M059J (cell line): ENCODE data around the gene NHSL1. TPM values are rescaled to one million over a fixed set of nuclear protein-coding genes. Genes with fewer than 3 reads are reported as not detected.

ENCODE experiments used
- DNase-seq: peaks from one replicate; pipeline ENCODE4 v3.0.0-alpha.2; 2012; ENCODE audit warnings: low read depth
- total RNA-seq: library from RNA; depleted of rRNA; stranded (reverse); fragments of >200 nt; shearing (Covaris generic); gene quantifications from 2 replicates; pipeline ENCODE4 v1.2.3, GENCODE V29; 2014

Gene NHSL1
- total RNA-seq, 1 experiment from 2014 or later: 10.1 TPM

DNA sequence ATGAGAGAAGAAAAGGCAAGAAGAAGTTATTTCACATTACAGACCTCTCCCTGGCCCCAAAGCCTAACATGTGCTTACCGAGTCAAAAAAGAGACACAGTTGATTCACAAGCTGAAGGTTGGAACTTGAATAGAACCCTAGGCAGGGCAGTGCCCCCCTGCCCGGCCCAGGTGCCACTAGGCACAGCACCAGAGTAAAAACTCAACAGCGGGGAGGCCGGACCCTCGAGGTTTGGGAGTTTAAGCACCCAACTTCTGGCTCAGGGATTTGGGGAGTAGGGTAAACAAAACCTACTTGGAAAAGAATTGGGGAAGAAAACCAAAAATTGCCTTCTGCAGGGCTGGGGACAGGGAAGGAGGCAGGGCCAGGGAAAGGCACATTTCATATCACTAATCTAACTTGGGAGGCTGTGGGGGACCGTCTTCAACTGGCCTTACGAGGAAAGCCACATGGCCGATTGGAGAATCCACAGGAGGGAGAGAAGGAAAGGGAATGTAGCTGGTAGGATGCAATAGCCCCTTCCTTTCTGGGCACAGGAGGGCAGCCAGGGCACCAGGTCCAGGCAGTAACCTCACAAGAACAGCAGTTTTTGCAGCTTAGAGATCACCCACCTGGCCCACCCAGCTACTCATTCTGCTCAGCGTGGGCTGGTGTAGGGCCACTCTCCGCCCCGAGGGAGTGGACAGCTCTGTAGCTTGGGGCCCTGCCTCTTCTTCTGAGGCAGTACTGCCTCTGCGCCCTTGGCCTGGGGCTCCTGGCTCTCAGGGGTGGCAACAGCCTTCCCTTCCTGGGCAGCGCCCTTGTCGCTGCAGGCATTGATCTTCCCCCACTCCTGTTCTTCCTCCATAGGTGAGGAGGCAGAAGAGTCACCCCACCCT, 97.1 kb downstream of the NHSL1 start:
- DNase-seq: no peak

- DNase-seq: no peak
These were observed 99.0 kb downstream of the NHSL1 start for GRCh38 chr6:138400326-138400725.

- peak; percentile 47 for DNase-seq
These were observed 101.9 kb downstream of the NHSL1 start for GRCh38 chr6:138397128-138398122.

DNA sequence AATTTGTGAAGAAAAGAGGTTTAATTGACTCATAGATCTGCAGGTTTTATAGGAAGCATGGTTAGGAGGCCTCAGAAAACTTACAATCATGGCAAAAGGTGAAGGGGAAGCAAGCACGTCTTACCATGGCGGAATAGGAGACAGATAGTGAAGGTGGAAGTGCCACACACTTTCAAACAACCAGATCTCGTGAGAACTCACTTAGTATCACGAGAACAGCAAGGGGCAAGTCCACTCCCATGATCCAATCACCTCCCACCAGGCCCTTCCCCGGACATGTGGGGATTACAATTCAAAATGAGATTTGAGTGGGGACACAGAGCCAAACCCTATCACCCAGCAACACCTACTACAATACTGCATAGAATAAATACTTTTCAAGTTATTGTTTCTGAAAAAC, 102.6 kb downstream of the NHSL1 start:
- no peak for DNase-seq

DNA sequence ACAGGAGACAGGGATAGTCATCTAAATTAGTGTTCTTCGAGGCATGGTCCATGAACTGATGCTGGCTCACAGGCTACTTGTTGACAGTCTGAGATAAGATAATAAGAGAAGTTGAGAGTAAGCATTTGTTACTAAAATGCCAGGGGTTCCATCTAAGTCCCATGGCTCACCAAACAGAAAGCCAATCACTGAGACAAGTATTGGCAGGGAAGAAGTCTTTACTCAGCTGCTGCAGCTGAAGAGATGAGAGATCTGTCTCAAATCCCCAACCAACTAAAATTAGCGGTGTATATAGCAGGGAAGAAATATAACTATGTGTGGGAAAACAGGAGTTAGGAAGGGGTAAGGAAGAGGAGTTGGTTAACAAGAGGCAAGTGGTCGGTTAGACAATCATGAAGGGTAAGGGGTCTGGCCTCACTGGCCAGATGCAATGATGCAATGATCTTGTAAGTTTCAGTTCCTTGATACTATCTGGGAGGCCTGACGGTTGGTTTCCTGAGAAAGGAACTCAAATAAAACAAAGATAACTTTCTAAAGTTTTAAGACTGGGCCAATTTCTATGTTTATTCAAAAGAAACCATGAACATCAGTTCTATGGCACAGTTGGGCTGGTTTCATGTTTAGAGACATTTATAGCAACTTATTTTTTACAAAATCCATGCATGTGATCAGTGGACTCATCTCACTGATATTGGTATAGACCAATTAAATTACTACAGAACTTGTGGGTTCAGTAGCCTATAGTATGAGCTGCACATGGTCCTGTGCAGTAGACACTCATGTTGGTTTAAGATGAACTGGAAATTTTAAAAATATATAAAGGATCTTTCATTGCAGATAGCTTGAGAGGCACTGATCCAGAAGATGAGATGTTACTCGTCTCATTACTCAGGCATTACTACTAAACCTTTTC, 105.2 kb downstream of the NHSL1 start:
- no peak for DNase-seq

DNA sequence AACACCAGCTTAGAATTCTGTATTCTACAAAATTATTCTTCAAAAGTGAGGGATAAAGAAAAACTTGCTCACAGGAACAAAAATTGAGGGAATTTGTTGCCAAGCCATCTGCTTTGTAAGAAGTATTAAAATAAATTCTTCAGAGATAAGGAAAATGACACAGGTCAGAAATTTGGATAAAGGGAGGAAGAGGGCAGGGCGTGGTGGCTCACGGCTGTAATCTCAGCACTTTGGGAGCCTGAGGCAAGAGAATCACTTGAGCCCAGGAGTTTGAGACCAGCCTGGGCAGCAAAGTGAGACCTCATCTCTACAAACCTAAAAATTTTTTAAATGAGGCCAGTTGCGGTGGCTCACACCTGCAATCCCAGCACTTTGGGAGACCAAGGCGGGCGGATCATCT, 109.7 kb downstream of the NHSL1 start:
- DNase-seq: no peak

DNA sequence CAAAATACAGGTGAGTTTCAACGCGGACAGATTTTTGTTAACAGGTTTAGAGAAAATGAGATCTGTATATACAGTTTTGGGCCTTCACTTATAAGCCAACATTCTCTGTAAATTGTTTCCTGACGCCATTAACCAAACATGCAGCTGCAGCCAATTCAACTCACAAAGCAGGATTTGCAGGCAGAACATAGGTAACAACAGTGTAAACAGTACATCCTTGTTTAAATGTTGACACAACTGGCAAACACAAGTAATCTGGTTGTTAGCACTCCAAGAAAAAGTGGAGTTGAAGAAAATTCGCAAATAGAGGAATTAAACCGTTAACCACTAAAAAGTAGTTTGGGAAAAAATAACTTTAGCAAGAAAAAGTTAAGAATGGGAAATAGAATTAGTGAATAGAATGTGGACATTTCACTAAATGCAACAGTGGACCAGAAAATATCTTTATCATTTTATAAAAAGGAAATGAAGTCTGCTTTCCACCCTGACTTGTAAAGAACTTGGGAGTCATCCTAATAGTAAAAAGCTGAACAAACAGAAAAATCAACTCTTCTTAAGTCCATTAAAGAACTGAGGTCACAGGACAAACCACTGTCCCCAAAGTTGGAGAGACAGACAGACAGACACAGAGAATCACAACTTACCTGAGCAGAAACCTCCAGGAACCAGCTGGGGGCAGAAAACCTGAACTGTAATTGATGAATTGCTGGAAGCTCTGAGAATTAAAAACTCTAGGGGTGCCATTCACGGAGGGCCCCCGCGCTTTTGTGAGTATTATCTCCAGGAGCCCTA, 111.5 kb downstream of the NHSL1 start:
- DNase-seq: no peak

DNA sequence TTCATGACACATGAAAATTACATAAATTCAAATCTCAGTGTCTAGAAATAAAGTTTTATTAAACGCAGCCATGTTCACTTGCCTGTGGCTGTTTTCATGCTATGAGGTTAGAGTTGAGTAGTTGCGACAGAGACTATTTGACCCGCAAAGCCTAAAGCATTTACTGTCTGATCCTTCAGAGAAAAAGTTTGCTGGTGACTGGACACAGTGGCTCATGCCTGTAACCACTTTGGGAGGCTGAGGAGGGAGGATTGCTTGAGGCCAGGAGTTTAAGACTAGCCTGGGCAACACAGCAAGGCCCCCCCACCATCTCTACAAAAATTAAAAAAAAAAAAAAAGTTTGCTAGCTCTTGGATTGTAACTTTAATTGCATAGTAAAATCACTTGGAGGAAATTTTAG, 112.4 kb downstream of the NHSL1 start:
- DNase-seq: no peak

DNA sequence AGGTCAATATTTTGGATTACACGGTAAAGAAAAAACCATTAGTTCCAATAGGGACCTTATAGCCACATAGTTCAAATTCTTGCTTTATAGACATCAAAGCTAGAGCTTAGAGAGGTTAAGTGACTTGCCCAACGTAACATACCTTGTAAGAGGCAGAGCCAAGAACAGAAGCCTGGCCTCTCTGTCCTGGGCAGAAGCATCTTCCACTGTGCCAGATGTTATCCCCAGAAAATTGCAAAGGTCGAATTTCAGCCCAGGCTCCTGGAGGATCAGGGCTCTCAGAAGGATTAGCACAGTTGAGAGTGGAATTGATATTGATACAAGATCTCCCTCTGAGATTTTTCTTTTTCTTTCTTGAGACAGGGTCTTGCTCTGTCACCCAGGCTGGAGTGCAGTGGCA, 115.5 kb downstream of the NHSL1 start:
- DNase-seq: no peak

DNA sequence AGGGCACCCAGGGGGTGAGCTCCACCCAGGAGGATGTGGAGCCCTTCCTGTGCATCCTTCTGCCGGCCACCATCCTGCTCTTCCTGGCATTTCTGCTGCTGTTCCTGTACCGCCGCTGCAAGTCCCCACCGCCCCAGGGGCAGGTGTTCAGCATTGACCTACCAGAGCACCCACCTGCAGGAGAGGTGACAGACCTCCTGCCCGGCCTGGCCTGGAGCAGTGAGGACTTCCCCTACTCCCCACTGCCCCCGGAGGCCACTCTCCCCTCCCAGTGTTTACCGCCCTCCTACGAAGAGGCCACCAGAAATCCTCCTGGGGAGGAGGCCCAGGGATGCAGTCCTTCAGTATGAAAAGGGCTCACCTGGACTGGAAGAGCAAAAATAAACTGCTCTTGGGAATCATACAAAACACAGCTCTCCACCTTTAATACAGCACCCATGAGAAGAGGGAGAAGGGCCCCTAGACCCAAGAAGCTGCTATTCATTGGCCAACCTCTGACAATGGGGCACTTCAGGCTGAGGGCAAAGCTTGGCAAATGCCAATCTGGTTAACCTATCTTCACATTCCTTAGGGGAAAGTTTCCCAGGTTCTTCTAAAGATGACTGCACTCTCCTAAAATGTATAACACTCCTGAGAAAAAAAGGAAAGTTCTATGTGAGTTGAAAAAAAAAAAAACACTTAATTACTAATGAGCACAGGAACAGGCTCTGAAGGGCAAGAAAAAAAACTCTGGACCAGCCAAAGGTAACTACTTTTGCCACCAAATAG, 116.6 kb downstream of the NHSL1 start:
- peak; percentile 33 for DNase-seq

- DNase-seq: no peak
These were observed 120.8 kb downstream of the NHSL1 start for GRCh38 chr6:138378463-138378862.

GRCh38 chr6:138377844-138378243, 121.5 kb downstream of the NHSL1 start, which contains the start of gene SMIM28:
Gene SMIM28, plus strand, starts transcription at chr6:138377905. Its CDS starts 168 bp downstream, at chr6:138378073.
- no peak for DNase-seq

DNA sequence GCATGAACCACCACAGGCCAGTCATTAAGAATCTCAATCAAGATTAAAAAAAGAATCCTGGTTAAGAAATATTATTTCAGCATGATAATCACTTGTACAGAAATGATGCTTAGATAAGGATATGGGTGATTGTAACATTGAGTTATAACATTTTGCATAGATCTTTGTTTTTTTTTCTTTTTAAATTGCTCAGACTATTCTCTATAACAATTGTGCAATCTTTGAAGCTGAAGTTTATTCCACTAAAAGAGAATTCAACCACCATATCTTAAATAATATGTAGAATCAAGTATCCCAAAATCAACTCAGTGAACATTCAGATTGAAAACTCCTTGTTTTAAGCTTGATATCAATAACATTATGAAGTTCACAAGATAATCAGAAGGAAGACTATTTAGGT, 122.3 kb downstream of the NHSL1 start:
- no peak for DNase-seq

- DNase-seq: no peak
These were observed 124.5 kb downstream of the NHSL1 start for GRCh38 chr6:138374815-138375214.

GRCh38 chr6:138374230-138374629, 125.1 kb downstream of the NHSL1 start:
- DNase-seq: no peak

DNA sequence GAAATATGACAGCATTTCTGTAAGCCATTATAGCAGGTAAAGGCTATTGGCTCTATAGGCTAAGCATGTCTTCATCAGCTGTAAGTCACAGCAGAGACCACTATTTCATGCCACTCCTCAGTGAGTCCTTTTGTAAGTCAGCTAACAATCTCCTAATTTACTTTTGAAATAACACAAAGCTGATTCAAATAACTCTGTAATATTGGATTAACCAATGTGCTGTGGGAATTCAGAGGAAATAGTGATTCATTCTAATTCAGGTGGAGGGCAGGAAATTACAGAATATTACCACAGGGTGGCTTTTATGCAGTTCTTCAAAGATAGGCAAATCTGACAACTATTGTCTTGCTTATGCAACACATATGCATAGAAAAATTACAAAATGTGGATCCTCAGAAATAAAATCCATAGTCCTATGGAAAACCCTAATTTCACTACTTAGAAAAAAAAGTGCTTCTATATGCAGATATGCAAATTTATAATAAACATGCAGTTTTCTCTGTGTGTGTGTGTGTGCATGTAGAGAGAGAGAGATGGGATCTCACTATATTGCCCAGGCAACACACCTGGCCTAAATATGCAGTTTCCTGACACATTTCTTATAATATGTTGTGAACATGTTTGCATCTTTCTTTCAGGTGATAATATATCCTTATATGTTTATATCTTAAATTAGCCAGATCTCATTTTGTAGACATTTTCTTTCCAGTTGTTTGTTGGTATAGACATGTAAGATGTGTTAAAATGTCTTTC, 126.4 kb downstream of the NHSL1 start:
- DNase-seq: peak; percentile 55
